HPDE6-E6E7 (cell line): Measurements from ENCODE around the gene MTMR11.
A peak's percentile ranks its signal among the peaks of the same experiment; 100 is the strongest.
"Not testable (repeated sequence)": the region's sequence is repeated elsewhere in the genome, so short reads cannot be mapped to it uniquely, and the experiment has no call there.

Experiments used
- DNase-seq: peaks from one replicate; pipeline ENCODE4 v3.0.0; 2011; ENCODE audit warnings: missing footprints; ENCODE audit errors: extremely low spot score

The MTMR11 gene

GRCh38 chr1:149936170-149936991, at the start of gene MTMR11:
Gene MTMR11, minus strand, starts transcription at chr1:149936879. Its CDS starts 232 bp downstream, at chr1:149936647.
- DNase-seq: peak; percentile 43

- no peak for DNase-seq
Measured at GRCh38 chr1:149979972-149980540, 43.4 kb upstream of the MTMR11 start.

- no peak for DNase-seq
Measured at GRCh38 chr1:149979245-149979971, 42.7 kb upstream of the MTMR11 start.

GRCh38 chr1:149978547-149979023, 41.9 kb upstream of the MTMR11 start:
- no peak for DNase-seq

GRCh38 chr1:149977345-149977744, 40.7 kb upstream of the MTMR11 start:
- no peak for DNase-seq

- DNase-seq: no peak
Measured at GRCh38 chr1:149972547-149972946, 35.9 kb upstream of the MTMR11 start.

GRCh38 chr1:149967646-149968045, 31.0 kb upstream of the MTMR11 start:
- no peak for DNase-seq

- DNase-seq: no peak
Measured at GRCh38 chr1:149967041-149967440, 30.4 kb upstream of the MTMR11 start.

- no peak for DNase-seq
Measured at GRCh38 chr1:149966405-149966804, 29.7 kb upstream of the MTMR11 start.

GRCh38 chr1:149965440-149965839, 28.8 kb upstream of the MTMR11 start:
- no peak for DNase-seq

- DNase-seq: no peak
Measured at GRCh38 chr1:149963358-149963757, 26.7 kb upstream of the MTMR11 start.

- DNase-seq: no peak
Measured at GRCh38 chr1:149962736-149963135, 26.1 kb upstream of the MTMR11 start.

GRCh38 chr1:149962039-149962647, 25.5 kb upstream of the MTMR11 start:
- peak; percentile 57 for DNase-seq

- not testable (repeated sequence) for DNase-seq
Measured at GRCh38 chr1:149957548-149957947, 20.9 kb upstream of the MTMR11 start.

- no peak for DNase-seq
Measured at GRCh38 chr1:149949911-149950310, 13.2 kb upstream of the MTMR11 start.

- DNase-seq: no peak
Measured at GRCh38 chr1:149945206-149945605, 8.5 kb upstream of the MTMR11 start.

- DNase-seq: no peak
Measured at GRCh38 chr1:149942885-149943284, 6.2 kb upstream of the MTMR11 start.

GRCh38 chr1:149942207-149942606, 5.5 kb upstream of the MTMR11 start:
- no peak for DNase-seq

GRCh38 chr1:149940427-149940826, 3.7 kb upstream of the MTMR11 start:
- no peak for DNase-seq

- DNase-seq: not testable (repeated sequence)
Measured at GRCh38 chr1:149938668-149939003, 2.0 kb upstream of the MTMR11 start.

GRCh38 chr1:149937759-149938158, 1.1 kb upstream of the MTMR11 start:
- no peak for DNase-seq
